GM10266 (cell line): Measurements from ENCODE around the gene SELENOI.

ENCODE experiments used
- DNase-seq: peaks from one replicate; pipeline ENCODE4 v3.0.0; 2012; ENCODE audit errors: extremely low spot score
- TF ChIP-seq, protein P1 (sequence below): IDR thresholded peaks from 2 replicates; pipeline ENCODE4 v1.5.1; 2012; ENCODE audit warnings: mild to moderate bottlenecking, low read depth; ENCODE audit not compliant: control insufficient read depth, insufficient read depth; ENCODE audit errors: missing control alignments

Gene SELENOI

GRCh38 chr2:26382564-26382963 is 36.6 kb downstream of the SELENOI start:
- TF ChIP-seq, protein P1, sequence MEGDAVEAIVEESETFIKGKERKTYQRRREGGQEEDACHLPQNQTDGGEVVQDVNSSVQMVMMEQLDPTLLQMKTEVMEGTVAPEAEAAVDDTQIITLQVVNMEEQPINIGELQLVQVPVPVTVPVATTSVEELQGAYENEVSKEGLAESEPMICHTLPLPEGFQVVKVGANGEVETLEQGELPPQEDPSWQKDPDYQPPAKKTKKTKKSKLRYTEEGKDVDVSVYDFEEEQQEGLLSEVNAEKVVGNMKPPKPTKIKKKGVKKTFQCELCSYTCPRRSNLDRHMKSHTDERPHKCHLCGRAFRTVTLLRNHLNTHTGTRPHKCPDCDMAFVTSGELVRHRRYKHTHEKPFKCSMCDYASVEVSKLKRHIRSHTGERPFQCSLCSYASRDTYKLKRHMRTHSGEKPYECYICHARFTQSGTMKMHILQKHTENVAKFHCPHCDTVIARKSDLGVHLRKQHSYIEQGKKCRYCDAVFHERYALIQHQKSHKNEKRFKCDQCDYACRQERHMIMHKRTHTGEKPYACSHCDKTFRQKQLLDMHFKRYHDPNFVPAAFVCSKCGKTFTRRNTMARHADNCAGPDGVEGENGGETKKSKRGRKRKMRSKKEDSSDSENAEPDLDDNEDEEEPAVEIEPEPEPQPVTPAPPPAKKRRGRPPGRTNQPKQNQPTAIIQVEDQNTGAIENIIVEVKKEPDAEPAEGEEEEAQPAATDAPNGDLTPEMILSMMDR: no peak
- DNase-seq: no peak

DNA sequence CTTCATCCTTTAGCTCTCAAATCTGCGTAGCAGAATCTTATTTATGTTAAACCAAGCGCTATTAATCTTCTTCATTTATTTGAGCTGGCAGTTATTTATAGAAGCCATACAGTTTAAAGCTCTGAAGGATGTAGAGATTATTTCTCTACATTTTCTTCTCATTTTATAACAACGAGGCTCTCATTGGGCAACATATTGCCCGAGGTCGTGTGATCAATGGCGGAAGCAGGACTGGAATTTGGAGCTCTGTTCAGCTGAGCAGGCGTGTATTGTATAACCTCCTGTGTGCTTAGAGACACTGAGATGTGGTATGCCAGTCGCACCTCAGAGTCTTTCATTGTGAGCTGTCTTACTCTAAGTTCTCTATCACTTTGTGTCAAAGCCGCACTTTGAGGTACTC is 38.2 kb downstream of the SELENOI start:
- no peak for DNase-seq
- TF ChIP-seq, protein P1: no peak

GRCh38 chr2:26384597-26384996 is 38.7 kb downstream of the SELENOI start:
- DNase-seq: no peak
- TF ChIP-seq, protein P1: no peak

GRCh38 chr2:26387189-26387588 is 41.2 kb downstream of the SELENOI start:
- no peak for DNase-seq

GRCh38 chr2:26394694-26395093 is 48.8 kb downstream of the SELENOI start:
- no peak for DNase-seq
- TF ChIP-seq, protein P1: no peak

More at GRCh38 chr2:26387189-26387588, 41.2 kb downstream of the SELENOI start:
- TF ChIP-seq, protein P1: no peak

DNA sequence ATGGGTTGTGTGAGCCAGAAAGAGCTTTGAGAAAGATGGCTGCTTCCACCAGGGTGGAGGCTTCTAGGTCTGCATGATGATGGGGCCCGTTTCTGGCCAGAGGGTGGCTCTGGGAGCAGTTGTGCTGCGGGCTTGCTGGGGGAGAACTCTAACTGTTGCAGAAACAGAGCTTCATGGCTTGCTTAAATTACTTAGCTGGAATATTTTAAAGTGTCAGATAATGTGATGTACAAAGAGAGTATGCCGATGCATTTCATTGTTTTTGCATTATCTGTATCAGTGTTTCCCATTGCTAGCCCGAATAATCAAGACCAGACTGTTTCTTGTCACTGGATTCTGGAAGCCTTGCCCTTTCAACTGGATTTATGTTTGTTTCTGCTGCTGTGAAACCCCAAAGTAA is 49.5 kb downstream of the SELENOI start:
- TF ChIP-seq, protein P1: no peak
- DNase-seq: no peak

DNA sequence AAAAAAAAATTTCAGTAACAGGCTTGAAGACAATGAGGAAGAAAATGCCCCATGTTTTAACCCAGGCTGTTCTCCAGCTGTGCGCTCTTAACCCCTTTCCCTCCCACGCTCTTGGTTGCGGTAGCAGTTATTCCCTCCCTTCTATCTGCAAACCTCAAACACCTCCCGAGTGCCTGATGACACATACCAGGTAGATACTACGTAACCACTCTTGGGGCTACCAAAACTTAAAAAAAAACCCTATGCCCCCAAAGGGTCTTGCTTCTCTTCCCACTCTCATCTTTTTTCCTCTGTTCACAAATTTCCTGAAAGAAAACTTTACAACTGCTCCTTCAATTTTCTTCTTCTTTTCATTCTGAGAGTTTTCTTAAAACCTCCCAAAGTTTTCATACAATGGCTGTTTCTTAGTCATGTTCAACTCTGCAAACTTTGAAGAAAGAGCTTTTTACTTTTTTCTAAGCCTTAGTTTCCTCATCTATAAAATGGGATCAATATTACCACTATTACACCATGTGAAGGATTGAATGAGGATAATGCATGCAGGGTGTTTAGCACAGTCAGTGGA is 50.9 kb downstream of the SELENOI start:
- DNase-seq: no peak
- TF ChIP-seq, protein P1: no peak
